Cerebellar nuclear complex (tissue), 1 donor: ENCODE measurements around the gene STH.
A peak's percentile ranks its signal among the peaks of the same experiment; 100 is the strongest.

ENCODE experiments used
- DNase-seq, 2 experiments: peaks; one replicate each; lab custom pipeline; 2025; lab: John Stamatoyannopoulos, UW

Gene STH

DNA sequence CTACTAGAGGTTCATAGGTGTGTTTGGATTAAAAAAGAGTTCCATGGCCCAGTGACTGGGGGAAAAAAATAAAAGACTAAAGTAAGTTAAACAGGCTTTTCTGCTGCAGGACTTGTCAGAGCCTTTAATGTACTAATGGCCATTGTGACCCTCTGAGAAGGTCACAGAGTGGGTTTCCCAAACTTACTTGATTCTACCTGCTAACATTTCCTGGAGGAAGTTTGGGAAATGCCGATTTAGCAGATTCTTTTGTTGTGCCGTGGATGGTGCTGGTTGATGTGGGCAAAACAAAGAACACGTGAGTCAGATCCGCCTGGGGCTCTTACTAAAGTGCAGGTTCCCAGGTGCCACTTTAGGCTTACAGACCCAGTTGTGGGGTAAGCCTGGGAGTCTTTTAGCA is 13.6 kb upstream of the STH start:
- no peak for DNase-seq

DNA sequence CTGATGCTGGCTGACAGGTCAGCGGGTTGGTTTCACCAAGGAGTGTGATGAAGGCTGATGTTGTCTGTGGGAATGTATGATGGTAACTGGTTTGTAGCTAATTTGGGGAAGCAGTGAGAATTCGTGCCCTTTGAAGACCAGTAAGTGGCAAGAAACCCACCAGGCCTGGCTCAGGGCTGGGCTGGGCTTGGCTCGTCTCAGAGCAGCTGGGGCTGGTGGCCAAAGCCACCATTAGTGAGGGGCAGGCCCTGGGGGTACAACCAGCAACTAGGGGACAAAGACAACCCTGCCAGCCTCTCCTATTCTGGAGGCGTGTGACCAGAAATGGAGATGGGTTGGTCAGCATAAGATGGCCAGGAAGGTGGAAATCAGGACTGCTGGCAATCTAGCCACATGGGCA is 13.0 kb upstream of the STH start:
- DNase-seq, result no peak

GRCh38 chr17:45987706-45988105 is 11.3 kb upstream of the STH start:
- DNase-seq, result no peak

- DNase-seq, result no peak
These were observed 9.3 kb upstream of the STH start for GRCh38 chr17:45989759-45990158.

DNA sequence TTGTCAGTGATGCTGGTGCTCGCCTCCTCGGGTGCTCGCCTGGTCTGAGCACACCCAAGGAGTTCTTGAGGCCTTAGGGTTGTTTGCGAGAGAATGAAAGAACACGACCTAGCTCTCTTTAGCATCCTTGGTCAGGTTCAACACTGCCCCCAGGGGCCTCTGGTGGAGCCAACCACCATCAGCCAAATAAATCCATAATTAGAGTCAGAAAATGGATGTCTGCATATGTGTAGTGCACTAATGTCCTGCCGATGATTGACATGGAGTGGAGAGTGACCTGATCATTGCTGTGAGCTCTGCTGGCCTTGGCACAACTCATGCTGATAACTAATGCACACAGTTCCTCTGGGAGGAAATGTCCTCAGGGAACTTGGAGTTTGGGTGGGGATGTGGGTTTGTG is 8.2 kb upstream of the STH start:
- DNase-seq, result no peak

- DNase-seq, result no peak
These were observed 7.7 kb upstream of the STH start for GRCh38 chr17:45991341-45991740.

GRCh38 chr17:45992175-45992574 is 6.9 kb upstream of the STH start:
- no peak for DNase-seq

GRCh38 chr17:45992904-45993303 is 6.1 kb upstream of the STH start:
- DNase-seq, result no peak

DNA sequence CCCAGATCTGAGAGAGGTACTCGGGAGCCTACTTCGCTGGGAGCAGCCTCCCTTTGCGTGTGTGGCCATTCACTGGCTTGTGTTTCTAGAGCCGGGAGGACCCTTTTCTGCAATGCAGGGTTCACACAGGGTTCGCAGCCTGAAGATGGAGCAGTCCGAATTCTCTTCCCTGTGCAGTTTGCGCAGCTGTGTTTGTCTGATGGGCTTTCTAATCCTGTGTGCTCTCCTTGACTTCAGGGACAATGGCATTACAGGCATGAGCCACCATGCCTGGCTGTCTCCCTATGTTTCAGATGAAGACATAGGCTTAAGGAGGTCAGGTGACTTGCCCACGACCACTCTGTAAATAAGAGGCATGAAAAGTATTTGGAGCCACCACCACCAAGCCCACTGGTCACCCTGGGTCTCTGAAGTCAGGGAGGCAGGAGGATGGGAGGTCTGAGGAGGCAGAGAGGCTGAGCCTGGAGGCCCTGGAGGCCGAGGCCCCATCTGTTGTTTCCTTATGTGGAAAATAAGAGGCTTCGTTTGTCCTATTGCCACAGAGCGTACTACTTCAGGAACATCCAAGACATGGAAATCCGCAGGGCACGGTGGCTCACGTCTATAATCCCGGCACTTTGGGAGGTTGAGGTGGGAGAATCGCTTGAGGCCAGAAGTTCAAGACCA is 5.0 kb upstream of the STH start:
- DNase-seq, result no peak

DNA sequence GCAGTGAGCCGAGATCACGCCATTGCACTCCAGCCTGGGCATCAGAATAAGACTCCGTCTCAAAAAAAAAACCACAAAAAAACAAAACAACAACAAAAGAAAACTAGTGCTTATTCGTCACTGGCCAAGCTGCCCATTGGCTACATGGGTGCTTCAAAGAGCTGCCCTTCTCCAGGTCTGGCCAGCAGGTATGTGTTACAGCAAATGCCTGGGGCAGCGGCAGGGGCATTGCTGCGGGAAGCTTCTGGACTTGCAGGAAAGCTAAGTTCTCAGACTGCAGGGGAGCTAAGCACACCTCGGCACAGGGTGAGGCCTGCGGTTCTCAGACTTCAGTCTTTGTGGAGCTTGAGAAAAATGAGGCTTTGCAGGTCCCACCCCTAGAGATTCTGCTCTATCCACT is 4.1 kb upstream of the STH start:
- no peak for DNase-seq

DNA sequence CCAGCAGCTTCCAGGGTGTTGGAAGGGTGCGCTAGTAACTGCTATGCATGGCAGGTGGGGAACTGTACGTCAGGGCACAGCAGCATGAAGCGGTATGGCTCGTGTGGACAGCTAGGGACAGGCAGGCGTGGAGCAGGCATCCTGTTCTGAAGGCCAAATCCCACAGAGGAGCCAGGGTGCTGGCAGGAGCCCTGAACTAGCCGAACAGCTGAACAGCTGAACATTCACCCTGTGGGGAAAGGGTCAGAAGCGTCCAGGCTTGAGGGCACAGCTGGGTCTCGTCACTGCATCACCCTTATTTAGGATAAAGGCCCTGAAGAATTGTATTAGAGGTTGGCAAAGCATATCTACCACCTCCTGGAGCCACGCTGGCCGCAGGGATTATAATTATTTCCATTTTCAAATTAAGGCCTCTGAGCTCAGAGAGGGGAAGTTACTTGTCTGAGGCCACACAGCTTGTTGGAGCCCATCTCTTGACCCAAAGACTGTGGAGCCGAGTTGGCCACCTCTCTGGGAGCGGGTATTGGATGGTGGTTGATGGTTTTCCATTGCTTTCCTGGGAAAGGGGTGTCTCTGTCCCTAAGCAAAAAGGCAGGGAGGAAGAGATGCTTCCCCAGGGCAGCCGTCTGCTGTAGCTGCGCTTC is 3.3 kb upstream of the STH start:
- no peak for DNase-seq

- DNase-seq, result no peak
These were observed 2.6 kb upstream of the STH start for GRCh38 chr17:45996282-45996937.

DNA sequence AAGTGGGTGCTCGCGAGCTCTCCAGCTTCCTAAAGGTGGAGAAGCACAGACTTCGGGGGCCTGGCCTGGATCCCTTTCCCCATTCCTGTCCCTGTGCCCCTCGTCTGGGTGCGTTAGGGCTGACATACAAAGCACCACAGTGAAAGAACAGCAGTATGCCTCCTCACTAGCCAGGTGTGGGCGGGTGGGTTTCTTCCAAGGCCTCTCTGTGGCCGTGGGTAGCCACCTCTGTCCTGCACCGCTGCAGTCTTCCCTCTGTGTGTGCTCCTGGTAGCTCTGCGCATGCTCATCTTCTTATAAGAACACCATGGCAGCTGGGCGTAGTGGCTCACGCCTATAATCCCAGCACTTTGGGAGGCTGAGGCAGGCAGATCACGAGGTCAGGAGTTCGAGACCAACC is 1.9 kb upstream of the STH start:
- no peak for DNase-seq

GRCh38 chr17:45997624-45998023 is 1.4 kb upstream of the STH start:
- no peak for DNase-seq

GRCh38 chr17:45999900-46000290 is 845 bp downstream of the STH start:
- DNase-seq, result no peak

- DNase-seq, result no peak
These were observed 1.2 kb downstream of the STH start for GRCh38 chr17:46000292-46000691.

DNA sequence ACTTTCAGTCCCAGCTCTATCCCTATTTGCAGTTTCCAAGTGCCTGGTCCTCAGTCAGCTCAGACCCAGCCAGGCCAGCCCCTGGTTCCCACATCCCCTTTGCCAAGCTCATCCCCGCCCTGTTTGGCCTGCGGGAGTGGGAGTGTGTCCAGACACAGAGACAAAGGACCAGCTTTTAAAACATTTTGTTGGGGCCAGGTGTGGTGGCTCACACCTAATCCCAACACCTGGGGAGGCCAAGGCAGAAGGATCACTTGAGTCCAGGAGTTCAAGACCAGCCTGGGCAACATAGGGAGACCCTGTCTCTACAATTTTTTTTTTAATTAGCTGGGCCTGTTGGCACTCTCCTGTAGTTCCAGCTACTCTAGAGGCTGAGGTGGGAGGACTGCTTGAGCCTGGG is 1.7 kb downstream of the STH start:
- no peak for DNase-seq

DNA sequence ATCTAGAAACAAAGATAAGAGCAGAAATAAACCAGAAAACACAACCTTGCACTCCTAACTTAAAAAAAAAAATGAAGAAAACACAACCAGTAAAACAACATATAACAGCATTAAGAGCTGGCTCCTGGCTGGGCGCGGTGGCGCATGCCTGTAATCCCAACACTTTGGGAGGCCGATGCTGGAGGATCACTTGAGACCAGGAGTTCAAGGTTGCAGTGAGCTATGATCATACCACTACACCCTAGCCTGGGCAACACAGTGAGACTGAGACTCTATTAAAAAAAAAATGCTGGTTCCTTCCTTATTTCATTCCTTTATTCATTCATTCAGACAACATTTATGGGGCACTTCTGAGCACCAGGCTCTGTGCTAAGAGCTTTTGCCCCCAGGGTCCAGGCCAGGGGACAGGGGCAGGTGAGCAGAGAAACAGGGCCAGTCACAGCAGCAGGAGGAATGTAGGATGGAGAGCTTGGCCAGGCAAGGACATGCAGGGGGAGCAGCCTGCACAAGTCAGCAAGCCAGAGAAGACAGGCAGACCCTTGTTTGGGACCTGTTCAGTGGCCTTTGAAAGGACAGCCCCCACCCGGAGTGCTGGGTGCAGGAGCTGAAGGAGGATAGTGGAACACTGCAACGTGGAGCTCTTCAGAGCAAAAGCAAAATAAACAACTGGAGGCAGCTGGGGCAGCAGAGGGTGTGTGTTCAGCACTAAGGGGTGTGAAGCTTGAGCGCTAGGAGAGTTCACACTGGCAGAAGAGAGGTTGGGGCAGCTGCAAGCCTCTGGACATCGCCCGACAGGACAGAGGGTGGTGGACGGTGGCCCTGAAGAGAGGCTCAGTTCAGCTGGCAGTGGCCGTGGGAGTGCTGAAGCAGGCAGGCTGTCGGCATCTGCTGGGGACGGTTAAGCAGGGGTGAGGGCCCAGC is 2.6 kb downstream of the STH start:
- no peak for DNase-seq

- peak in 1 of 2 experiments; percentile 20 for DNase-seq
These were observed 3.4 kb downstream of the STH start for GRCh38 chr17:46002311-46002972.

DNA sequence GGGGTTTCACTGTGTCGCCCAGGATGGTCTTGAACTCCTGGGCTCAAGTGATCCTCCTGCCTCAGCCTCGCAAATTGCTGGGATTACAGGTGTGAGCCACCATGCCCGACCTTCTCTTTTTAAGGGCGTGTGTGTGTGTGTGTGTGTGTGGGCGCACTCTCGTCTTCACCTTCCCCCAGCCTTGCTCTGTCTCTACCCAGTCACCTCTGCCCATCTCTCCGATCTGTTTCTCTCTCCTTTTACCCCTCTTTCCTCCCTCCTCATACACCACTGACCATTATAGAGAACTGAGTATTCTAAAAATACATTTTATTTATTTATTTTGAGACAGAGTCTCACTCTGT is 3.9 kb downstream of the STH start:
- no peak for DNase-seq

- DNase-seq, result no peak
These were observed 5.1 kb downstream of the STH start for GRCh38 chr17:46003907-46004748.
